Common myeloid progenitor, CD34-positive (primary cell): ENCODE data around the gene PHYHD1.

Experiments used
- CTCF ChIA-PET: fragments of 350-600 bp; sonication (Branson Sonifier 250); formaldehyde crosslinking; loops from one replicate; lab custom pipeline; 2021; ENCODE audit warnings: antibody characterized with exemption; lab: Charles Lee
- POLR2A ChIA-PET: fragments of 350-600 bp; sonication (Branson Sonifier 250); formaldehyde crosslinking; loops from one replicate; lab custom pipeline; 2021; ENCODE audit warnings: antibody characterized with exemption; lab: Charles Lee
- DNase-seq, 3 donors: peaks; one replicate each; pipeline versions ENCODE4 v3.0.0 to v3.0.0-alpha.2; 2013
- H3K27ac ChIP-seq, 2 experiments: 1 replicate in 1 of 2; 2 replicates in 1 of 2; pipeline ENCODE4 v1.7.0; 2013; ENCODE audit warnings: inconsistent platforms in 2 of 2, low read length in 2 of 2, mild to moderate bottlenecking in 2 of 2, low read depth in 1 of 2, moderate library complexity in 1 of 2; ENCODE audit not compliant: severe bottlenecking in 2 of 2, insufficient read depth in 1 of 2, poor library complexity in 1 of 2
- H3K27me3 ChIP-seq, 5 experiments: replicated peaks in 2 of 5; 1 replicate in 3 of 5; 2 replicates in 2 of 5; pipeline versions ENCODE4 v1.6.1 to v1.7.0; 2013; ENCODE audit warnings: low read length in 4 of 5, mild to moderate bottlenecking in 2 of 5, moderate library complexity in 2 of 5, inconsistent platforms in 1 of 5; ENCODE audit not compliant: insufficient read depth in 5 of 5, control insufficient read depth in 4 of 5
- H3K36me3 ChIP-seq, 4 experiments: 1 replicate in 2 of 4; 2 replicates in 2 of 4; pipeline versions ENCODE4 v1.6.1 to v1.7.0; 2013; ENCODE audit warnings: low read length in 3 of 4, control low read depth in 1 of 4, mild to moderate bottlenecking in 1 of 4; ENCODE audit not compliant: control insufficient read depth in 4 of 4, insufficient read depth in 4 of 4
- H3K4me1 ChIP-seq, 4 experiments: 1 replicate in 3 of 4; 2 replicates in 1 of 4; pipeline versions ENCODE4 v1.6.1 to v1.7.1; 2013; ENCODE audit warnings: low read length in 3 of 4, mild to moderate bottlenecking in 3 of 4, control low read depth in 1 of 4, inconsistent platforms in 1 of 4, moderate library complexity in 1 of 4; ENCODE audit not compliant: control insufficient read depth in 4 of 4, insufficient read depth in 4 of 4; ENCODE audit errors: control extremely low read depth in 1 of 4
- H3K4me3 ChIP-seq, 7 experiments: 1 replicate in 4 of 7; 2 replicates in 3 of 7; pipeline versions ENCODE4 v1.5.1 to v1.7.0; 2013; ENCODE audit warnings: mild to moderate bottlenecking in 7 of 7, low read length in 6 of 7, moderate library complexity in 6 of 7, inconsistent platforms in 2 of 7, low read depth in 2 of 7, control low read depth in 1 of 7; ENCODE audit not compliant: insufficient read depth in 4 of 7, control insufficient read depth in 1 of 7; ENCODE audit errors: extremely low read depth in 1 of 7
- H3K9me3 ChIP-seq, 5 experiments: 1 replicate in 4 of 5; 2 replicates in 1 of 5; pipeline versions ENCODE4 v1.6.1 to v1.7.1; 2013; ENCODE audit warnings: low read length in 4 of 5, mild to moderate bottlenecking in 2 of 5, inconsistent platforms in 1 of 5, low read depth in 1 of 5, moderate library complexity in 1 of 5; ENCODE audit not compliant: control insufficient read depth in 4 of 5, insufficient read depth in 2 of 5; ENCODE audit errors: control extremely low read depth in 1 of 5
- WGBS: methylation state at CpG from one replicate; pipeline ENCODE4 v1.1.5; 2013; ENCODE audit not compliant: insufficient coverage; 5-methylcytosine and 5-hydroxymethylcytosine counted together

PHYHD1 gene

DNA sequence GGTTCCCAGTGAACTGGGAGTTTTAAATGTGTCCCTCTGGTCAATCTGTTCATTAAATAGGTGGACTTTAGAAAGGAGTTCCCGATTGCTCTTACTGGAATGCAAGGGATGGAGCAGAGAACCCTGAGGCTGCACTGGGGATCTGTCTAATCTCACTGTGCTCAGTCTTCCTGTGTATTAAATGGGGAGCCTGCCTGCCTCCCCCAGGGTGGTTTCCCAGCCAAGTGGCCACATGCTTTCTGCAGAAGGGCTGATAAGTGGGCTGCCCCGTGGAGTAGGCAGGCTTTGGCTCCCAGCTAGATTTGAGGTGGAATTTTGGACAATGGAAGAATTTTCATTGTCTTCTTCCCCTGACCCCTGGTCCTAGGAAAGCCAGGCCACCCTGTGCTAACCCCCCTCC is 14.0 kb upstream of the PHYHD1 start:
- H3K4me1 ChIP-seq: peaks cover 0 to 33% (median 23%) of the 10 kb centered on the region in 4 experiments
- 74% methylated on average over 2 of the region's 2 CpGs for WGBS
- POLR2A ChIA-PET: interaction anchor here (0.6 kb wide), 1 partner anchor 38 kb away, joined by 3 read pairs; no protein-coding TSS in a partner anchor

GRCh38 chr9:128908372-128908771 is 12.4 kb upstream of the PHYHD1 start:
- ChIA-PET POLR2A (no interaction called here), CTCF (interaction anchor here (1.1 kb wide), 1 partner anchor 31 kb away, joined by 3 read pairs; no protein-coding TSS in a partner anchor)
- H3K4me1 ChIP-seq: peaks cover 0 to 23% (median 13%) of the 10 kb centered on the region in 4 experiments

More for the DNA sequence above, 14.0 kb upstream of the PHYHD1 start:
- H3K36me3 ChIP-seq: peaks cover 5 to 40% (median 26%) of the 10 kb centered on the region in 4 experiments
- H3K4me3 ChIP-seq: no peak overlapping the region
- no peak for DNase-seq
- CTCF ChIA-PET: interaction anchor here (1.7 kb wide), 1 partner anchor 21 kb away, joined by 9 read pairs; no protein-coding TSS in a partner anchor
- no peaks in the 10 kb centered on the region for H3K9me3 ChIP-seq
- H3K27ac ChIP-seq: no peak overlapping the region
- H3K27me3 ChIP-seq: no peaks in the 10 kb centered on the region

GRCh38 chr9:128909859-128910258 is 10.9 kb upstream of the PHYHD1 start:
- DNase-seq: no peak
- H3K4me3 ChIP-seq: no peak overlapping the region
- H3K36me3 ChIP-seq: peaks cover 5 to 57% (median 31%) of the 10 kb centered on the region in 4 experiments
- no peak overlapping the region for H3K27ac ChIP-seq
- H3K27me3 ChIP-seq: no peaks in the 10 kb centered on the region
- CTCF ChIA-PET: interaction anchor here (1.1 kb wide), 1 partner anchor 27 kb away, joined by 3 read pairs; no protein-coding TSS in a partner anchor
- peaks cover 0 to 14% (median 12%) of the 10 kb centered on the region in 4 experiments for H3K4me1 ChIP-seq
- 88% methylated on average over 4 of the region's 4 CpGs for WGBS
- POLR2A ChIA-PET: no interaction called here
- no peaks in the 10 kb centered on the region for H3K9me3 ChIP-seq

More at GRCh38 chr9:128908372-128908771, 12.4 kb upstream of the PHYHD1 start:
- H3K4me3 ChIP-seq: no peak overlapping the region
- no peaks in the 10 kb centered on the region for H3K27me3 ChIP-seq
- H3K9me3 ChIP-seq: no peaks in the 10 kb centered on the region
- H3K27ac ChIP-seq: no peak overlapping the region
- peaks cover 5 to 47% (median 27%) of the 10 kb centered on the region in 4 experiments for H3K36me3 ChIP-seq
- no peak for DNase-seq
- WGBS: over 99% methylated on average over 24 of the region's 24 CpGs

DNA sequence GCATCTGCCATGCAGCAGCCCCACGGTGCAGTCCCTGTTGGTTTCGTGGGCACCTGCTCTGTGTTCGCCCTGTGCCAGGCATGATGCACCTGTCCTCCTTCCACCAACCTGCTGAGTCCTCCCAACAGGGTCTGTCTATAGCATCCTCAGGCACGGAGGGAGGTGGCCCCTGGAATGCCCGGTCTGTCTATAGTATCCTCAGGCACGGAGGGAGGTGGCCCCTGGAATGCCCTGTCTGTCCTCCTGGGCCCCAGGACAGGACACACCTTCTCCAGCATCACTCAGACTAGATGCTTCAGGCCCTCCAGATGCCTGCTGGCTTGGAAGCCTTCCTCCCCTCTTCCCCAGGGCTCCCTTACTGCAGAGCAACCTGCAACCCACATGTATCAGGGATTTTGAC is 9.9 kb upstream of the PHYHD1 start:
- H3K27ac ChIP-seq: no peak overlapping the region
- H3K9me3 ChIP-seq: no peaks in the 10 kb centered on the region
- no peaks in the 10 kb centered on the region for H3K27me3 ChIP-seq
- no peak for DNase-seq
- POLR2A ChIA-PET: no interaction called here
- H3K36me3 ChIP-seq: peaks cover 5 to 61% (median 34%) of the 10 kb centered on the region in 4 experiments
- peaks cover 0 to 14% (median 12%) of the 10 kb centered on the region in 4 experiments for H3K4me1 ChIP-seq
- 96% methylated on average over 6 of the region's 6 CpGs for WGBS
- H3K4me3 ChIP-seq: no peak overlapping the region
- CTCF ChIA-PET: interaction anchor here (2.2 to 2.6 kb wide), 2 partner anchors 11 to 13 kb away, joined by 8 read pairs; no protein-coding TSS in a partner anchor

DNA sequence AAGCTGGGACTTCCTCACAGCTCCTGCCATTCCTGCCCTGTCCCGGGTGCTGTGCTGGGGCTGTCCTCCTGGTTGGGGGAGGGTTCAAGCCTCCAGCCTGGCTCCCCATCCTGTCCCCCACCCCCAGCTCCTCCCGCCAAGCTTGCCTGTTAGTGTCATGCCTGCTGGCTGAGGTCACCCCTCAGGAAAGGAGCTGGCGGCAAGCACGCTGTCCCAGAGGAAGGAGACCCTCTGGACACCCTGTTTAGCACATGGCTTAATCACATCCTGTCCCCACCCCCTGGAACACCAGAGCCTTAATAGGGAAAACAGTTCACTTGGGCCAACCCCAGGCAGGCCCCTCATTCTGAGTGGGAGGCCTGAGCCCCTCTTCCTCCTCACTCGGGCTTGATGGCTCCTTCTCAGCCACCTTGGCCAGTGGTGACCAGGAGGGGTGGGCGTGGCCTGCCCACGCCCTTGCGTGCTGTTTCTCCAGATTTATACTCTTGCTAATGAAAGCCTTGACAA is 9.2 kb upstream of the PHYHD1 start:
- peaks cover 5 to 67% (median 40%) of the 10 kb centered on the region in 4 experiments for H3K36me3 ChIP-seq
- CTCF ChIA-PET: interaction anchor here (2.2 to 2.6 kb wide), 2 partner anchors 10 to 12 kb away, joined by 8 read pairs; no protein-coding TSS in a partner anchor
- DNase-seq: no peak
- no peaks in the 10 kb centered on the region for H3K27me3 ChIP-seq
- no peaks in the 10 kb centered on the region for H3K9me3 ChIP-seq
- peak overlapping the region in 1 of 2 experiments; percentile 19 for H3K27ac ChIP-seq
- H3K4me1 ChIP-seq: peaks cover 0 to 14% (median 12%) of the 10 kb centered on the region in 4 experiments
- POLR2A ChIA-PET: no interaction called here
- no peak overlapping the region for H3K4me3 ChIP-seq
- WGBS: 60% methylated on average over 5 of the region's 8 CpGs

DNA sequence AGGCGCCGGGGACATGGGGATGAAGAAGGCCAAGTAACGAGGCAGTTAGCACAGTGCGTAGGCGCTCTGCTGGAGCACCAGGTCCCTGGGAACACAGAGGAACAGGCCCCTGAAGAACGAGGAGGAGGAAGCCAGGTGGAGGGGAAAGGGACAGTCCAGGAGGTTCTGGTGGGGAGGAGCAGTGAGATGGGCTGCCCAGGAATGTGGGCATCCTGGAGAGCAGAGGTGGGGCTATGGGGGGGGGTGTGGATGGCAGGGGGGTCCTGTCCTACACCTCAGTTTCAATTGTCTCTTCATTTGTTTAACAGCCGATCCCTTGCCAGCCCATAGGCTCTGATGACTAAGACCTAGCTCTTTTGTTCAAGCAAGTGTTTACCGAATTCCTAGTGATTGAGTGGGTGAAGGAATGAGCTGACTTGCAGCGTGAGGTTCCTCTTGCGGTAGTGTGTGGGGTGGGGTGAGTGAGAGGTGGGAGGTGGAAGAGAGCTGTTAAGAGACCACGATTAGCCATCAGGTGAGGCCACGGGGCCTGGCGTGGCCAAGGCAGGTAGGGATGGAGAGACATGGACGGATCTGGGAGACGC is 8.4 kb upstream of the PHYHD1 start:
- Histone ChIP-seq H3K4me3 (no peak overlapping the region), H3K4me1 (peaks cover 0 to 14% (median 12%) of the 10 kb centered on the region in 4 experiments), H3K27ac (no peak overlapping the region), H3K36me3 (peaks cover 5 to 66% (median 42%) of the 10 kb centered on the region in 4 experiments), H3K9me3 (no peaks in the 10 kb centered on the region), H3K27me3 (no peaks in the 10 kb centered on the region)
- ChIA-PET POLR2A (no interaction called here), CTCF (interaction anchor here (1.0 to 2.6 kb wide), 3 partner anchors 9 to 17 kb away, joined by 3 to 8 read pairs (median 8); no protein-coding TSS in a partner anchor)
- 87% methylated on average over 12 of the region's 15 CpGs for WGBS
- no peak for DNase-seq
